Stimulated activated naive CD8-positive, alpha-beta T cell treated with anti-CD3 and anti-CD28 coated beads, Interleukin-15, Interleukin-2, amounts not matched to agents 100 U/mL and 50 U/mL, for 24 hours (primary cell): ENCODE measurements around the gene ISOC2.

Source experiments
- ATAC-seq: fragments of 150-1000 bp; cut with Tn5 transposase; one replicate; pipeline ENCODE4 v1.10.0; 2021
- DNase-seq: peaks from one replicate; pipeline ENCODE4 v3.0.0; 2021

Gene ISOC2

GRCh38 chr19:55406826-55407549 is 54.5 kb downstream of the ISOC2 start:
- no peak for ATAC-seq
- DNase-seq = peak; percentile 42

- no peak for ATAC-seq
- no peak for DNase-seq
Measured at GRCh38 chr19:55406091-55406825, 55.2 kb downstream of the ISOC2 start.

GRCh38 chr19:55405638-55406037 is 55.8 kb downstream of the ISOC2 start:
- no peak for ATAC-seq
- no peak for DNase-seq
